ENCODE measurements around the gene MAP4K4.

The MAP4K4 gene

DNA sequence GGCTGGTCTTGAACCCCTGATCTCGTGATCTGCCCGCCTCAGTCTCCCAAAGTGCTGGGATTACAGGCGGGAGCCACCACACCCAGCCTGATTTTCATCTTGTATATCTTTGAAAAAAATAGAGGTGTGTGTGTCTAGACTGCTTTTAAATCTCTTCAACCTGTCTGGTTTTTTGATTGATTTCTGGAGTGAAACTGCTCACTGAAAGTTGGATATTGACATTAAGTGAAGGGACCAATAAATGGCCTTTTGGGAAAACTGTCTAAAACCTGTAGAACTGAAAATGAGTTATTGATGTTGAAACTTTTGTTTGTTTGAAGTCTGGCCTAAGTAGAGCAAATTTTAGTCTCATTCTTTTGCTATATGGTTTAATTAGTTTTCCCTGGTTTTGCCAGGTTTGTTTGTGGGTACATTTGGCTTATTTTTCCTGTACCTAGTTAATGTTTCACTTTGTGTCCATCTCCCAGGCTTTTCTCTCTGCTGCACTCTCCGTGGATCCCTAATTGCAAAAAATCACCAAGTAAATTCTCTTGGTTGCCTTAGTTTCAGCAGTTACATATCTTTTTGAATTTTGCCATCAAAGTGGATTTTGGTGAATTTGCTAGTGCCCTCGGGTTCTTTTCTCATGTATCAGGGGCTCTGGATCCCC is 144.3 kb downstream of the MAP4K4 start:
- DNase-seq (ENCODE audit: low read depth in 2 of 2), result no peak

GRCh38 chr2:101842471-101842870 is 145.0 kb downstream of the MAP4K4 start:
- no peak for DNase-seq (ENCODE audit: low read depth in 2 of 2)

DNA sequence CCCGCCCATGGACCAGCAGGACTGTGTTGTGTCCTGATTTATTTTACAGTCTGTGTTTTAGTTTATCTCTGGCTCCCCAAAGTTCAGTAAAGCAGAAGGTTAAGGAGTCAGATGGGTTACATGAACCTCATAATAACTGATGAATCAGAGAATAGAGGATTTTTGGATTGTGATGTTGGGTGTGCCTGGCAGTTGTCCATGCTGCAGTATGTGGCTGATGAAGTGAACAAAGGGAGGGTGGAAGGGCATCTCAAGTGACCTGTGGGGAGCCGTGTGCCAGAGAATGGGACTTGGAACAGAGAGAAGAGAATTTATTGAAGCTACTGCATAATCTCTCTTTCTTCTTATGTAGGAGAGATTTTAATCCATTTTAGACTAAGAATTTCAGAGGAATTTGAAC is 145.5 kb downstream of the MAP4K4 start:
- no peak for DNase-seq (ENCODE audit: low read depth in 2 of 2)

DNA sequence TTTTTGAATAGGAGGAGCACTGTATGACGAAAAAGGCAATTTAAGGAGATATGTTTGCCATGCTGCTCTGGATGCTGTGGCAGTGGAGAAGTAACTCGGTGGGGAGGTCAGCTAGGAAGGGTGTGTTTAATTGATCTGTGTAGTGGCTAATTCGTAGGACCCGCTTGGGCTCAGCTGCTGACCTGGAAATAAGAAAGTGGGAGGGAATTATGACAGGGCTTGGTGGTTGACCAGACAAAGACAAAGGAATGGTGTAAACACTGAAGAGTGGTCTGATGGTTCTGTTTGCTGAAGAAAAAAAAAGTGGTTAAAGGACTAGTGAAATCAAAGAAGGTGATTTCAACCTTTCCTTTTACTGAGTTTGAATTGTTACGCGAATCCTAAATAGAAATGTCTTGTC is 146.0 kb downstream of the MAP4K4 start:
- DNase-seq (ENCODE audit: low read depth in 2 of 2), result no peak

DNA sequence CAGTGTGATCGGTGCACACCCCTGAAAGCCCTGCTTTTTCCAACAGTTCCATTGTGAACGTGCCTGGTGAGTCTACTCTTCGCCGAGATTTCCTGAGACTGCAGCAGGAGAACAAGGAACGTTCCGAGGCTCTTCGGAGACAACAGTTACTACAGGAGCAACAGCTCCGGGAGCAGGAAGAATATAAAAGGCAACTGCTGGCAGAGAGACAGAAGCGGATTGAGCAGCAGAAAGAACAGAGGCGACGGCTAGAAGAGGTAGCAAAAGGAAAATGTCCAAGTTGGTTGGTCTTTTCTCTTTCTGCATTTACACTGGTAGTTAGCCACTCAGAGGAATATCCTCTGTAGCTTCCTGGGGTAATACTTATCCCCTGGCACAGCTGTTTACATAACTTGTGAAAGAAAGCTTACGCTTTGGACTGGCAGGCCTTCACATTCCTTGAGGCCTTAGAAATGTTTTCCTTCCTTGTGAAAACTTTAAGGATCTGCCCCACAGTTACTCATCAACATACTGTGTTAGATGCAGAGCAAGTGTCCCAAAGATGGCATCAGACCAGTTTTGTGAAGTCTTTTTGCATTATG is 146.6 kb downstream of the MAP4K4 start:
- no peak for DNase-seq (ENCODE audit: low read depth in 2 of 2)

GRCh38 chr2:101846973-101847372 is 149.5 kb downstream of the MAP4K4 start:
- DNase-seq (ENCODE audit: low read depth in 2 of 2), result no peak

GRCh38 chr2:101847661-101848339 is 150.3 kb downstream of the MAP4K4 start:
- no peak for DNase-seq (ENCODE audit: low read depth in 2 of 2)

DNA sequence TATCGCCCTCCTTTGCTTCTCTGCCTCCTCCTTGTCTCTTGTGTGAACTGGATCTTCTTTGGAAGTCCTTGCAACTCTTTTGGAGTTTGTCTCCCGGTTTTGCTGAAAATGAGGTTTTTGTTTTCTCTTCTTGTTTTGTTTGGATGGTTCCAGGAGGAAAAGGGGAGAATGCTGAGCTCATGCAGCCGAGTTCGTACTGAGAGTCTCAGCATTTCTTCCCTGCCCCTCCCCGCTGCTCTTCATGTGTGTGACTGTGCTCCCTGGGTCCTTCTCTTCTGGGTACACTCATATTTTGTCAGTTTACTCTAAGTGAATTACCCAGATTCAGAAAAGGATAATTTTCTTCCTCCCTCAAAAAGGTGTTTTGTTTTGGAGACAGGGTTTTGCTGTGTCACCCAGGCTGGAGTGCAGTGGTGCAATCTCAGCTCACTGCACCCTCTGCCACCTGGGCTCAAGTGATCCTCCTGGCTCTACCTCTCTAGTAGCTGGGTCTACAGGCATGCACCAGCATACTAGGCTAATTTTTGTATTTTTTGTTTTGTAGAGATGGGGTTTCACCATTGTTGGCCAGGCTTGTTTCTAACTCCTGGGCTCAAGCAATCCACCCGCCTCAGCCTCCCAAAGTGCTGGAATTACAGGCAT is 151.4 kb downstream of the MAP4K4 start:
- no peak for DNase-seq (ENCODE audit: low read depth in 2 of 2)

GRCh38 chr2:101850450-101850849 is 152.9 kb downstream of the MAP4K4 start:
- no peak for DNase-seq (ENCODE audit: low read depth in 2 of 2)

DNA sequence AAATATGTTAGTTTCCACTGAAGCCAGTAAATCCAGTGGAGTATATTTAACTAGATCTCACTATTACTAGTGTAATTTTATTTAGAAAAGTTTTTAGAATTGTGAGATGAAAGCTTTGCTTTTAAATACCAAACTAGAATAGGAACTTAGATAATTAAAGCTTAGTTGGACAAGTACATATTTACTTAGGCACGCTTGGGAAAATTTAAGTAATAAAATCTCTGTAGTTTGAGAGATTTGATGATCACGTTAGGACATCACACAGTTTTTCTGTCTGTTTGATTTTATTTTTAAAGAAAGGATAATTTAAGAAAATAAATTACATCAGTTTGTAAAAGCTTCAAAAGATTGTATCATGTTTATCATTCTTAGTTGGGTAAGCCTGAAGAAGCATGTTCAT is 153.5 kb downstream of the MAP4K4 start:
- no peak for DNase-seq (ENCODE audit: low read depth in 2 of 2)

DNA sequence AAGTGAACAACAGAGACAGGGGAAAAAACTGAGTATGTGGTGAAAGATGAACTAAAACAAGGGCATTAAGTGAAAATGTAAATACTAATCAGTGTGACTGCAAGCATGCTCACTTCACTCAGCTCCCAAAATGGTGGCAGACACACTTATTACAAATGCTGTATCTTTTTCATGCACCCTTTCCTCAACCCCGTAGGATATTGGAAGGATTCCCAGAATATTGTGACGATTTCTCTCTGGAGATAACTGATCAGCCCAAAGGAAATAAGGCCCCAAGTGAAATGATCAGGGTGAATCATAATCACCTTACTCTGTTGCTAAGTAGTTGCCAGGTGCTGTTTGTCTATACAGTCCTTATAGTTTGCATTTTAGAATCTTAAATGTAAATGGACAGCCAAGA is 155.3 kb downstream of the MAP4K4 start:
- DNase-seq (ENCODE audit: low read depth in 2 of 2), result no peak

DNA sequence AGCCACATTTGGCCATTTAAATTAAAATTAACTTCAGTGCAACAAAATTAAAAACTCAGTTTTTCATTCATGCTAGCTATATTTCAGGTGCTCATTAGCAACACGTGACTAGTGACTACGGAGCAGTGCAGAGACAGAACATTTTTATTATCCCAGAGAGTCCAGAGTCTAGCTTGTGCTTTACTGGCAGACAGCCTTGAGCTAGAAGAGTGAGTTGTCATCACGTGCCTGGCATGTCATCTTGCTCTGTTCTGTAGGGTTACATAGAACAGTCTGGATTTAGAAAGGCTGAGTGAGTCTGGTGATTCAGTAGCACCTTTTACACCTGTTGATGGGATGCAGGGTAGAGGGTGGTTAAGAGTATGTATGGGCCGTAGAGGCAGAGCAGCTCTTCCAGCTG is 157.4 kb downstream of the MAP4K4 start:
- no peak for DNase-seq (ENCODE audit: low read depth in 2 of 2)

GRCh38 chr2:101855776-101856175 is 158.3 kb downstream of the MAP4K4 start:
- no peak for DNase-seq (ENCODE audit: low read depth in 2 of 2)

DNA sequence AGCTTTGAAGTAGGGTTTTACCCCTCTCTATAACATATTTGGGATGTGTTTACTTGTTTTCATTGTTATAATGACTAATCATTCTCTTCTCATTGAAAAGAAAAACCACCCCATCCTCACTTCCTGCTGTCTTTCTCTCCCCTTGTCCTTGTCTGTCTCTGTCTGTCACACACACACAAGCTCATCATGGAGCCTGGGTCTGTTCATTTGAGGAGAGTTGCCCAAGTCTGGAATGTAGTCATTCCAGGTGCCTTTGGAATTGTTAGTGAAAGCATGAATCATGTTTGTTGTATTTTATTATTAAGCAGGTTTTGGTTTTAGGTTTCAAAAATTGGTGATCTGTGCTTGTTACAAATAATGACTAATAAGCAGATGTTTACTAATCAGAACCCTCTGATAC is 160.7 kb downstream of the MAP4K4 start:
- DNase-seq (ENCODE audit: low read depth in 2 of 2), result no peak

GRCh38 chr2:101858910-101859309 is 161.4 kb downstream of the MAP4K4 start:
- no peak for DNase-seq (ENCODE audit: low read depth in 2 of 2)

DNA sequence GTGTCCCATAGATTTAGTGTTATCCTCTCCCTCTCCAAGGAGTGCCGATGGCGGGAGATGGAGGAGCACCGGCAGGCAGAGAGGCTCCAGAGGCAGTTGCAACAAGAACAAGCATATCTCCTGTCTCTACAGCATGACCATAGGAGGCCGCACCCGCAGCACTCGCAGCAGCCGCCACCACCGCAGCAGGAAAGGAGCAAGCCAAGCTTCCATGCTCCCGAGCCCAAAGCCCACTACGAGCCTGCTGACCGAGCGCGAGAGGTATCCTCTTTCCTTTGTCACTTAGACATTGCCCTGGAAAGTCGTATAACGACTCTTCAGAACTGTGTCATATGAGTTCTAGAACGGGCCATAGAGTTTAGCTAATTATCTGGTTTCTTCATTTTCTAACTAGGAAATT is 162.1 kb downstream of the MAP4K4 start:
- no peak for DNase-seq (ENCODE audit: low read depth in 2 of 2)

GRCh38 chr2:101860157-101860556 is 162.7 kb downstream of the MAP4K4 start:
- no peak for DNase-seq (ENCODE audit: low read depth in 2 of 2)

- DNase-seq (ENCODE audit: low read depth in 2 of 2), result no peak
Observed at GRCh38 chr2:101860782-101861181, 163.3 kb downstream of the MAP4K4 start.

DNA sequence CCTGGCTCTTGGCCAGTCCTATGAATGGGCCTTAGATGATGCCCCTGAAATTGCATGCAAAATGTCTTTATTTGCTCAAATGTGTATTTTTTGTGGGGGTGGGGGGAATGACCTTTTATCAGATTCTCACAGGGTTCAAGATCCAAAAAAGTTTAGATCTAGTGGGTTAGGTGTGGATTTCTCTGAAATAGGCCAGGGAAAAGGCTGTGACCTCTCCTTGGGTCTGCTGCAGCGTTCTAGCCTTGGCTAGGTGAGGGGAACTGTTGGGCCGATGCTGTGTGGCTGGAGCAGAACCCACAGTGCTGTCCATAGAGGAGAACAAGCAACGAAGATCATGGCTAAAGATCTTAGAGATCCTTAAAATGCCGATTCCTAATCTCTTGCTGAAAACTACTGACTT is 163.9 kb downstream of the MAP4K4 start:
- DNase-seq (ENCODE audit: low read depth in 2 of 2), result no peak

DNA sequence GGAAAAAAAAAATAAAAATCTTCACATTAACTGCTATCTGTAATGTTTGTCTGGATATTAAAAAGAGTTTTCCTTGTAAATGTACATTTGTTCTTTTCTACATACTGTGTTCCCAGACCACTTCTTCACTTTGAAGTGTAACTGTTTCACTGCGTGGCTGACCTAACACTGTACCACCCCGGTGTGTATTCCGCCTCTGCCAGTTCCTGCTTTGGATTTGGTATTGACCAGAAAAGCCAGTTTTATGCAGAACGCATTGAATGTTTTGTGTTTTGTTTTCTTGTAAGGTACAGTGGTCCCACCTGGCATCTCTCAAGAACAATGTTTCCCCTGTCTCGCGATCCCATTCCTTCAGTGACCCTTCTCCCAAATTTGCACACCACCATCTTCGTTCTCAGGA is 166.0 kb downstream of the MAP4K4 start:
- no peak for DNase-seq (ENCODE audit: low read depth in 2 of 2)

- no peak for DNase-seq (ENCODE audit: low read depth in 2 of 2)
Observed at GRCh38 chr2:101864426-101864825, 166.9 kb downstream of the MAP4K4 start.

DNA sequence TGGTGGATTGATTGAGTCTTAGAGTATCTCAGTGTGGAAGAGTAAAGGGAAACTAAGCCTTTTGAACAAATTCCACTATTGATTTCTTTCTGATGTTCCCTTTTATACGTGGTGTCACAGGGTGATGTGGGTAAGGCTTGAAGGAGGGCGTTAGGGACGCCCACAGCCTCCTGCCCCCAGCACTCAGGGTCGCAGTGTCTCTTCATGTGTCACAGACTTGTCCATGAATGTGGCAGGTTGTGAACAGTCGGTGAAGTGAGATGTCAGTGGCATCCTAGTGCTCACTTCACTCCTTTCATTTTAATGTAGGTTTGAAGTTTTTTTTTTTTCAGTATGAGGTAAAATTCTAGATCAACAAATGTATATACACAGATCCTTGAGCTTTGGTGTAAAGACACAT is 171.0 kb downstream of the MAP4K4 start:
- no peak for DNase-seq (ENCODE audit: low read depth in 2 of 2)

GRCh38 chr2:101869527-101869926 is 172.0 kb downstream of the MAP4K4 start:
- DNase-seq (ENCODE audit: low read depth in 2 of 2), result no peak
